GM19023 (cell line): Measurements from ENCODE around the gene PTCSC3.

Experiments used
- ATAC-seq: cut with Tn5 transposase; IDR thresholded peaks from one replicate; pipeline ENCODE4 v1.9.1; 2021; ENCODE audit warnings: mild to moderate bottlenecking, moderate library complexity; ENCODE audit not compliant: unreplicated experiment

The PTCSC3 gene

GRCh38 chr14:36086629-36087395, 89.7 kb downstream of the PTCSC3 start:
- no peak for ATAC-seq

GRCh38 chr14:36085861-36086260, 90.7 kb downstream of the PTCSC3 start:
- ATAC-seq = no peak
